Measurements from ENCODE around the gene COIL.

DNA sequence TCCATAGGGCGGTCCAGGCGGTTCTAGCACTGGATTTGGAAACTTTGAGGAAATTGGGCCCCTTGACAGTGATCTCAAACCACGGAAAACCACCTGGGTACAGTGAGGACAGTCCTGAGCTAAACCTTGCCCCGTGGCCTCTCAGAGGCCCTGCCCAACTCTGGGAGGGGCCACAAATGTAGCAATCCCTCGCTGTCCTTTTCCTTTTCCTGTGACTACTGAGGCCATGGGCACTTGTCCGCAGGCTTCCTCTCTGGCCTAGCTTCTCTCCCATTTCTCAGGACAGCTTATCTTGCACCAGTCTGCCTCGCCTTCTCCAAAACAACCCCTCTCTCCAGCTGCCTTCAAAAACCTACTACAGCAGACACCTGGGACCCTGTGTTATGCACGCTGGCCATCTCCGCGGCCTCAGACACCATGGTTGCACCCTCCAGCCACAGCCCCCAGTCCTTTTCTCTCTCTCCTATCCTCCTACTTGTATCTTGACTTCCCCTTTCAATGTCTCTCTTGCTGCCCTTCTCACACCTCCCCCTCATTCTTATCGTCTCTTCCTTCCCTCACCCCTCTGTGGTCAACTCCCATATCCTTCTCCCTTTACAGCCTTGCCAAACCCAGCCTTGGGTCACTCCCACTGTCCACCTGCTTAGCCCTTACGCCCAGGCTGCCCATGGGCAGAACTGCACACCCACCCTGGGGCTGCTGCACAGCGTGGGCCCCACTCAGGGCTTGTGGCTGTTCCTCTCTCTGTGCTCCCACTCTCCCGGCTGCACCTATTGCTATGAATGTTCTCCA lies 24.7 kb upstream of the COIL start:
- TF ChIP-seq, protein P1, sequence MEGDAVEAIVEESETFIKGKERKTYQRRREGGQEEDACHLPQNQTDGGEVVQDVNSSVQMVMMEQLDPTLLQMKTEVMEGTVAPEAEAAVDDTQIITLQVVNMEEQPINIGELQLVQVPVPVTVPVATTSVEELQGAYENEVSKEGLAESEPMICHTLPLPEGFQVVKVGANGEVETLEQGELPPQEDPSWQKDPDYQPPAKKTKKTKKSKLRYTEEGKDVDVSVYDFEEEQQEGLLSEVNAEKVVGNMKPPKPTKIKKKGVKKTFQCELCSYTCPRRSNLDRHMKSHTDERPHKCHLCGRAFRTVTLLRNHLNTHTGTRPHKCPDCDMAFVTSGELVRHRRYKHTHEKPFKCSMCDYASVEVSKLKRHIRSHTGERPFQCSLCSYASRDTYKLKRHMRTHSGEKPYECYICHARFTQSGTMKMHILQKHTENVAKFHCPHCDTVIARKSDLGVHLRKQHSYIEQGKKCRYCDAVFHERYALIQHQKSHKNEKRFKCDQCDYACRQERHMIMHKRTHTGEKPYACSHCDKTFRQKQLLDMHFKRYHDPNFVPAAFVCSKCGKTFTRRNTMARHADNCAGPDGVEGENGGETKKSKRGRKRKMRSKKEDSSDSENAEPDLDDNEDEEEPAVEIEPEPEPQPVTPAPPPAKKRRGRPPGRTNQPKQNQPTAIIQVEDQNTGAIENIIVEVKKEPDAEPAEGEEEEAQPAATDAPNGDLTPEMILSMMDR (IDR thresholded peaks at IDR 0.05 in 4 of 5, conservative IDR thresholded peaks at IDR 0.05 in 1 of 5), result no peak
- TF ChIP-seq POLR2A (IDR thresholded peaks at IDR 0.05), result no peak

Measured in gastrocnemius medialis (tissue), 4 donors.